Fibroblast of lung (primary cell): ENCODE results near the gene GPC3. TPM values are rescaled to one million over a fixed set of nuclear protein-coding genes. Genes with fewer than 3 reads are reported as not detected.

Experiments
- DNase-seq, 2 donors: peaks; one replicate each; pipeline versions ENCODE4 v3.0.0 to v3.0.0-alpha.2; 2010; ENCODE audit warnings: low read depth in 2 of 2
- H2AFZ ChIP-seq: 2 replicates; pipeline ENCODE4 v1.5.1; 2012; ENCODE audit warnings: low read length, control low read depth, inconsistent platforms
- H3K27ac ChIP-seq: 2 replicates; pipeline ENCODE4 v1.5.1; 2011; ENCODE audit warnings: low read length, control low read depth; ENCODE audit not compliant: insufficient read depth
- H3K27me3 ChIP-seq: 2 replicates; pipeline ENCODE4 v1.5.1; 2011; ENCODE audit warnings: mild to moderate bottlenecking, low read length; ENCODE audit not compliant: control insufficient read depth, insufficient read depth
- H3K36me3 ChIP-seq: 2 replicates; pipeline ENCODE4 v1.5.1; 2011; ENCODE audit warnings: low read length; ENCODE audit not compliant: control insufficient read depth, insufficient read depth
- H3K4me1 ChIP-seq: 2 replicates; pipeline ENCODE4 v1.5.1; 2011; ENCODE audit warnings: low read length; ENCODE audit not compliant: control insufficient read depth, insufficient read depth; ENCODE audit errors: extremely low read depth
- H3K4me2 ChIP-seq: 2 replicates; pipeline ENCODE4 v1.5.1; 2011; ENCODE audit warnings: low read length, control low read depth; ENCODE audit not compliant: insufficient read depth; ENCODE audit errors: extremely low read depth
- H3K4me3 ChIP-seq, 4 experiments: fragments of 200-600 bp in 1 of 4; sonication (generic) in 1 of 4; replicated peaks in 1 of 4; 2 replicates each; pipeline ENCODE4 v1.5.1; 2011 to 2016; ENCODE audit warnings: low read length in 4 of 4, low read depth in 3 of 4, mild to moderate bottlenecking in 3 of 4, control low read depth in 2 of 4, inconsistent platforms in 1 of 4, mixed read lengths in 1 of 4; ENCODE audit not compliant: insufficient read depth in 1 of 4; ENCODE audit errors: control extremely low read depth in 1 of 4
- H3K79me2 ChIP-seq: 2 replicates; pipeline ENCODE4 v1.5.1; 2012; ENCODE audit warnings: mild to moderate bottlenecking, low read length, inconsistent platforms; ENCODE audit not compliant: control insufficient read depth, insufficient read depth
- H3K9ac ChIP-seq: 2 replicates; pipeline ENCODE4 v1.5.1; 2011; ENCODE audit warnings: mild to moderate bottlenecking, low read length, control low read depth; ENCODE audit not compliant: insufficient read depth
- H3K9me3 ChIP-seq: 2 replicates; pipeline ENCODE4 v1.5.1; 2012; ENCODE audit warnings: low read depth, low read length; ENCODE audit not compliant: control insufficient read depth, insufficient read depth
- H4K20me1 ChIP-seq: 2 replicates; pipeline ENCODE4 v1.5.1; 2011; ENCODE audit warnings: low read length; ENCODE audit not compliant: control insufficient read depth, insufficient read depth; ENCODE audit errors: extremely low read depth
- EZH2 ChIP-seq: IDR thresholded peaks from 2 replicates; pipeline ENCODE4 v1.5.1; 2012; ENCODE audit warnings: low read length, control low read depth, mild to moderate bottlenecking; ENCODE audit errors: missing control alignments
- polyA plus RNA-seq, 2 donors: library from polyadenylated mRNA; depleted of rRNA in 1 of 2; stranded (reverse) in 1 of 2; unstranded in 1 of 2; fragments of >200 nt; gene quantifications; 2 replicates each; pipeline ENCODE4 v1.2.1, GENCODE V29; 2011 to 2012; ENCODE audit warnings: missing spikeins in 1 of 2
- total RNA-seq: library from RNA; depleted of rRNA; stranded (reverse); fragments of >200 nt; gene quantifications from 2 replicates; pipeline ENCODE4 v1.2.1, GENCODE V29; 2014
- TF ChIP-seq, protein P1 (sequence below), 2 donors: IDR thresholded peaks in 1 of 2; conservative IDR thresholded peaks in 1 of 2; 1 replicate in 1 of 2; 2 replicates in 1 of 2; pipeline ENCODE4 v1.5.1; 2011 to 2012; ENCODE audit warnings: low read length in 2 of 2, control low read depth in 1 of 2, inconsistent platforms in 1 of 2, low read depth in 1 of 2, mild to moderate bottlenecking in 1 of 2

The GPC3 gene
- total and polyA plus RNA-seq, 2 donors (not counting 1 experiment from before 2014, with no cell fraction given), result 6.4 to 7.1 TPM

DNA sequence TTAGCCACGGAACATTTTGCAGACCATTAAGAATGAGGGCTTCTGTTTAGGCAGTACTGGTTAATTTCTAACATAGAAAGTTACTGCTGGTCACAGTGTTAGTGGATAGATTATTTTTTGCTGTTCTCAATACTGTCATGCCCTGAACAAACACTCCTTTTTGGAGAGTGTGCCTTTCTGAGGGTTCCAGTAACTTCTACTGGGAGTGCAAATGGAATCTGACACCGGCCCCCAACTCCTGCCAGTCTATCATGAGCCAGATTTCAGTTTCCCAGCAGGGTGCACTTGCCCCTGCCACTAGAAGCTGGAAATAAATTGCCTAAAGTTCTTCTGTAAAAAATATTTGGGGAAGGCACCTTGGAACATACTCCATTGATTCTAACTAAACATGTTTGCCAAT, 345.7 kb downstream of the GPC3 start:
- no peaks in the 10 kb centered on the region for H4K20me1 ChIP-seq
- H3K4me1 ChIP-seq, result no peaks in the 10 kb centered on the region
- no peak overlapping the region for H3K4me3 ChIP-seq
- H2AFZ ChIP-seq, result no peak overlapping the region
- H3K36me3 ChIP-seq, result no peaks in the 10 kb centered on the region
- H3K9me3 ChIP-seq, result no peaks in the 10 kb centered on the region
- H3K4me2 ChIP-seq, result no peak overlapping the region
- H3K9ac ChIP-seq, result no peak overlapping the region
- no peak for DNase-seq
- H3K27me3 ChIP-seq, result no peaks in the 10 kb centered on the region
- no peak overlapping the region for H3K27ac ChIP-seq
- no peak for TF ChIP-seq EZH2
- TF ChIP-seq, protein P1, sequence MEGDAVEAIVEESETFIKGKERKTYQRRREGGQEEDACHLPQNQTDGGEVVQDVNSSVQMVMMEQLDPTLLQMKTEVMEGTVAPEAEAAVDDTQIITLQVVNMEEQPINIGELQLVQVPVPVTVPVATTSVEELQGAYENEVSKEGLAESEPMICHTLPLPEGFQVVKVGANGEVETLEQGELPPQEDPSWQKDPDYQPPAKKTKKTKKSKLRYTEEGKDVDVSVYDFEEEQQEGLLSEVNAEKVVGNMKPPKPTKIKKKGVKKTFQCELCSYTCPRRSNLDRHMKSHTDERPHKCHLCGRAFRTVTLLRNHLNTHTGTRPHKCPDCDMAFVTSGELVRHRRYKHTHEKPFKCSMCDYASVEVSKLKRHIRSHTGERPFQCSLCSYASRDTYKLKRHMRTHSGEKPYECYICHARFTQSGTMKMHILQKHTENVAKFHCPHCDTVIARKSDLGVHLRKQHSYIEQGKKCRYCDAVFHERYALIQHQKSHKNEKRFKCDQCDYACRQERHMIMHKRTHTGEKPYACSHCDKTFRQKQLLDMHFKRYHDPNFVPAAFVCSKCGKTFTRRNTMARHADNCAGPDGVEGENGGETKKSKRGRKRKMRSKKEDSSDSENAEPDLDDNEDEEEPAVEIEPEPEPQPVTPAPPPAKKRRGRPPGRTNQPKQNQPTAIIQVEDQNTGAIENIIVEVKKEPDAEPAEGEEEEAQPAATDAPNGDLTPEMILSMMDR (conservative IDR thresholded peaks at IDR 0.05 in 1 of 2, IDR thresholded peaks at IDR 0.05 in 1 of 2; ENCODE audit: low read depth in 1 of 2, low read length in 2 of 2), result no peak
- H3K79me2 ChIP-seq, result no peaks in the 10 kb centered on the region

DNA sequence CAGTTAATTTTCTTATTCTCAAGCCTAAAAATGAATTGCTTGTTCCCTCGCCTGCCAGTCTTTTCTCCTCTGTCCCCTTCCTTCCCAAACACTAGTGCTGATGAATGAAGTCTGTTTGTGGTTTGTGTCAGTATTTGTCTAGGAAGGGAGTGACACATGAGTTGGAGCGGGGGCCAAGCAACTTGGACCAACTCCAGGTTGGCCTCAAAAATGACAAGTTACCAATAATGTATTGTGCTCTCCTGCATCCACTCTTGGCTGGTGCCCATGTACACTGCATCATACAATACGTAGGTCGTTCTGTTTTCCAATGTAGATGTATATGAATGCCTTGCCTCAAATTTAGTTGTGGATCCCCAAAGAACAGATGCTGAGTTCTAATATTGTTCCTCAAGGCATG, 347.1 kb downstream of the GPC3 start:
- no peaks in the 10 kb centered on the region for H4K20me1 ChIP-seq
- H3K4me2 ChIP-seq, result no peak overlapping the region
- no peaks in the 10 kb centered on the region for H3K79me2 ChIP-seq
- H3K9me3 ChIP-seq, result no peaks in the 10 kb centered on the region
- no peak overlapping the region for H2AFZ ChIP-seq
- no peak overlapping the region for H3K4me3 ChIP-seq
- peak; percentile 45 to 60 for DNase-seq
- TF ChIP-seq EZH2, result no peak
- TF ChIP-seq, protein P1 (conservative IDR thresholded peaks at IDR 0.05 in 1 of 2, IDR thresholded peaks at IDR 0.05 in 1 of 2; ENCODE audit: low read depth in 1 of 2, low read length in 2 of 2), result no peak
- no peaks in the 10 kb centered on the region for H3K36me3 ChIP-seq
- no peaks in the 10 kb centered on the region for H3K4me1 ChIP-seq
- no peaks in the 10 kb centered on the region for H3K27me3 ChIP-seq
- no peak overlapping the region for H3K27ac ChIP-seq
- H3K9ac ChIP-seq, result no peak overlapping the region

DNA sequence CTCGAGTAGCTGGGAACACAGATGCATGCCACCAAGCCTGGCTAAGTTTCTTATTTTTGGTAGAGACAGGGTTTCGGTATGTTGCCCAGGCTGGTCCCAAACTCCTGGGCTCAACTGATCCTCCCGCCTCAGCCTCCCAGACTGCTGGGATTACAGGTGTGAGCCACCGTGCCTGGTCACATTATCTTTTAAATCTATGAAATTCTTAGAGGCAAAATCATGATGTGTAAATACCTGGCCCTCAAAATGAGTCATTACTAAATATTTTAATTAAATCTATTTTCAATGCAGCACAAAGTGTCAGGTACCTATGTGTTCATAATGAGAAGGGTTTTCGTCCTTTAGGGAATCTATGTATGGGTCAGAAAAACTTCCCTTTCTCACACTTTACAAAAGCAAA, 347.6 kb downstream of the GPC3 start:
- Histone ChIP-seq H3K9me3 (no peaks in the 10 kb centered on the region), H3K27me3 (no peaks in the 10 kb centered on the region), H3K36me3 (no peaks in the 10 kb centered on the region), H3K79me2 (no peaks in the 10 kb centered on the region), H3K9ac (no peak overlapping the region), H3K4me1 (no peaks in the 10 kb centered on the region), H4K20me1 (no peaks in the 10 kb centered on the region), H3K4me2 (no peak overlapping the region), H3K27ac (no peak overlapping the region), H2AFZ (no peak overlapping the region), H3K4me3 (no peak overlapping the region)
- no peak for TF ChIP-seq EZH2
- TF ChIP-seq, protein P1 (conservative IDR thresholded peaks at IDR 0.05 in 1 of 2, IDR thresholded peaks at IDR 0.05 in 1 of 2; ENCODE audit: low read depth in 1 of 2, low read length in 2 of 2), result no peak
- DNase-seq, result no peak
